Mammary epithelial cell (primary cell): Measurements from ENCODE around the gene EFNA4.

ENCODE experiments used
- CTCF ChIP-seq, 2 donors: IDR thresholded peaks in 1 of 2; conservative IDR thresholded peaks in 1 of 2; 2 replicates each; pipeline ENCODE4 v1.5.1; 2011 to 2012; ENCODE audit warnings: inconsistent platforms in 2 of 2, low read length in 2 of 2, mild to moderate bottlenecking in 2 of 2, control low read depth in 1 of 2, low read depth in 1 of 2; ENCODE audit not compliant: insufficient read depth in 1 of 2; ENCODE audit errors: extremely low read depth in 1 of 2
- EZH2 ChIP-seq: IDR thresholded peaks from 2 replicates; pipeline ENCODE4 v1.6.1; 2012; ENCODE audit warnings: low read length, inconsistent platforms, borderline replicate concordance

- TF ChIP-seq CTCF (conservative IDR thresholded peaks at IDR 0.05 in 1 of 2, IDR thresholded peaks at IDR 0.05 in 1 of 2; ENCODE audit: extremely low read depth in 1 of 2, insufficient read depth in 1 of 2, low read depth in 1 of 2, low read length in 2 of 2), result no peak
- no peak for TF ChIP-seq EZH2
Measured at GRCh38 chr1:155094622-155094948, 31.0 kb downstream of the EFNA4 start.
